ENCODE measurements around the gene FBXW4. TPM values are rescaled to one million over a fixed set of nuclear protein-coding genes. Genes with fewer than 3 reads are reported as not detected.

The FBXW4 gene
- total RNA-seq, 2 experiments from 2014 or later = 40.4 to 40.9 TPM

- H3K4me1 Mint-ChIP-seq (ENCODE audit: low read depth) = peaks cover 11% of the 10 kb centered on the region
- CTCF ChIA-PET = interaction anchor here (0.6 kb wide), 1 partner anchor 1015 kb away, joined by 3 read pairs; no protein-coding TSS in a partner anchor
- no peaks in the 10 kb centered on the region for H3K36me3 Mint-ChIP-seq (ENCODE audit: low read depth)
- H3K9me3 Mint-ChIP-seq = no peaks in the 10 kb centered on the region
- DNase-seq = no peak
- peaks cover 34% of the 10 kb centered on the region for H3K27me3 Mint-ChIP-seq (ENCODE audit: low read depth)
- intact Hi-C loops (cut with micrococcal nuclease) = no loop called here
- H3K27ac Mint-ChIP-seq = no peak overlapping the region
- H3K4me3 Mint-ChIP-seq = no peak overlapping the region
Observed at GRCh38 chr10:101563497-101564040, 131.4 kb downstream of the FBXW4 start.

DNA sequence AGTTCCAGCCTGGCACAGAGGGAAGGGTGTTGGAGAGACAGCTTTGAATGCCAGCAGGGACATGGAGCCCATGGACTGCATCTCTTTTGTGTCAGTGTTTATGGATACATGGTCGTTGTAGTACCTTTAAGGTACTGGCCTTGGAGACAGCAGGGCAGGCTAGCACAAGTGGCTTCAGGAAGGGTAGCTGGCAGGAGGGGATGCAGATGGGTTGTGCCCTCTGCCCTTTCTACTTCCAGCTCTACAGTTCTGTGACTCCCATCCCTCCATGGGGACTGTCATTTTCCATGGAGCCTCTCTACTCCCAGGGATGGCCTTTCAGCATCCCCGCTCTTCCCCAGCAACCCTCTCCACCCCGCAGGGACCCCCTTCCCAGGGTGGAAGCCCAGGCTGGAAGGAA, 132.0 kb downstream of the FBXW4 start:
- DNase-seq = no peak
- peaks cover 28% of the 10 kb centered on the region for H3K27me3 Mint-ChIP-seq (ENCODE audit: low read depth)
- no peak overlapping the region for H3K4me3 Mint-ChIP-seq
- no peak overlapping the region for H3K27ac Mint-ChIP-seq
- no peaks in the 10 kb centered on the region for H3K9me3 Mint-ChIP-seq
- H3K36me3 Mint-ChIP-seq (ENCODE audit: low read depth) = no peaks in the 10 kb centered on the region
- peaks cover 16% of the 10 kb centered on the region for H3K4me1 Mint-ChIP-seq (ENCODE audit: low read depth)
- intact Hi-C loops (cut with micrococcal nuclease) = no loop called here
- CTCF ChIA-PET = interaction anchor here (0.6 kb wide), 1 partner anchor 60 kb away, joined by 3 read pairs; no protein-coding TSS in a partner anchor

GRCh38 chr10:101562231-101562630, 132.7 kb downstream of the FBXW4 start:
- Mint-ChIP-seq H3K9me3 (no peaks in the 10 kb centered on the region), H3K36me3 (ENCODE audit: low read depth) (no peaks in the 10 kb centered on the region), H3K27ac (no peak overlapping the region), H3K27me3 (ENCODE audit: low read depth) (peaks cover 22% of the 10 kb centered on the region), H3K4me1 (ENCODE audit: low read depth) (peaks cover 21% of the 10 kb centered on the region), H3K4me3 (no peak overlapping the region)
- intact Hi-C loops (cut with micrococcal nuclease) = no loop called here
- CTCF ChIA-PET = no interaction called here
- no peak for DNase-seq

DNA sequence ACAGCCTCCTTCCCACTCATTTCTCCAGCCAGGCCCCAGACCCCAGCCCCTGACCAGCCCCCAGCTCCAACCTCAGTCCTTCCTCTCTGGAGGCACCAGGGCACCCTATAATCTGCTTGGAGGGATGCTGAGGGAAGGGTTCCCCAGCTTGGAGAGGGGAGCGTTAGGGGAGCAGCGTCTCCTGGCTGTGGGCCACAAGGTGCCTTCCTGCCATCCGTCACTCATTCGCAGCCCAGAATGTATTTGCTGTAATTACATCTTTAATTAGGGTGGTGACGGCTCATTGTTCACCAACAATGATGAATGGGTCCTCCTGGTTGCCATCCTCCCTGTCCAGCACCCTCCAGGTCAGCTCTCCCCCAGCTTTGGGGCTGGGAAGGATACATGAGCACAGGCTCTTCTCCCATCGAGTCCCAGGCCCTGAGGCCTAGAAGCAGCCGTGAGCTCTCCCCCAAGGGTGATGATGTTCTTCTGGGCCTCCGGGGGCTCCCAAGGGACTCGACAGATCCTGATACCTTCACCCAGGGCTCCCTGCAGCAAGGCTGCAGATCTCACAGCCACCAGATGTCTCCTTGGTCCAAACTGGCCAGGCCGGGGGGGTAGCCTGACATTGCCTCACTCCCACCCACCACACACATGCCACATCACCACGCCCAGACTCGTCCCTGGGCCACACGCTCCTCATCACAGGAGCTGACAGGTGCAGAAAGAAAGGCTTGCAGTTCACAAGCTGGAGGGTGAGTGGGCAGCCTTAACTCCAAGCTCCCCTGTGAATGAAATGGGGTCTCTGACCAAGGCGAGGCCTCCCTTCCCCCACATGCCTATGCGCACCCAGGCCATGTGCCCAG, 133.7 kb downstream of the FBXW4 start:
- no peak for DNase-seq
- CTCF ChIA-PET = interaction anchor here (1.3 to 1.5 kb wide), 2 partner anchors 10 to 347 kb away, joined by 3 read pairs; no protein-coding TSS in a partner anchor
- no peaks in the 10 kb centered on the region for H3K36me3 Mint-ChIP-seq (ENCODE audit: low read depth)
- peaks cover 17% of the 10 kb centered on the region for H3K4me1 Mint-ChIP-seq (ENCODE audit: low read depth)
- no peak overlapping the region for H3K4me3 Mint-ChIP-seq
- no peak overlapping the region for H3K27ac Mint-ChIP-seq
- H3K9me3 Mint-ChIP-seq = no peaks in the 10 kb centered on the region
- H3K27me3 Mint-ChIP-seq (ENCODE audit: low read depth) = peaks cover 15% of the 10 kb centered on the region
- intact Hi-C loops (cut with micrococcal nuclease) = no loop called here

Small RNA genes lying within 50 kb of the gene (microRNA-seq; reads per million reads assigned to microRNA genes)
- not detected for gene MIR3158-1 (ENCODE audit: borderline microRNAs expressed, borderline replicate concordance)
- not detected for gene MIR3158-2 (ENCODE audit: borderline microRNAs expressed, borderline replicate concordance)

Other genes starting within 250 kb of the FBXW4 start
- 10 to 100 TPM; 28.1 to 29.0 TPM for gene POLL, start 106.9 kb downstream of the FBXW4 start, total RNA-seq
- 10 to 100 TPM; 13.8 to 14.1 TPM for gene DPCD, start 106.8 kb downstream of the FBXW4 start, total RNA-seq
- not detected for gene FGF8, start 80.9 kb upstream of the FBXW4 start, total RNA-seq
- 100 to 1,000 TPM; 213 to 230 TPM for gene NPM3, start 88.3 kb upstream of the FBXW4 start, total RNA-seq
- 10 to 100 TPM; 90.8 to 96.3 TPM for gene OGA, start 123.3 kb upstream of the FBXW4 start, total RNA-seq
- under 1 TPM; 0.69 to 0.79 TPM for gene KCNIP2, start 148.6 kb upstream of the FBXW4 start, total RNA-seq

Data from activated naive CD4-positive, alpha-beta T cell treated with anti-CD3 and anti-CD28 coated beads for 36 hours (primary cell).